Common myeloid progenitor, CD34-positive (primary cell): ENCODE results near the gene GALR2.
A peak's percentile ranks its signal among the peaks of the same experiment; 100 is the strongest.

Source experiments
- CTCF ChIA-PET: fragments of 350-600 bp; sonication (Branson Sonifier 250); formaldehyde crosslinking; loops from one replicate; lab custom pipeline; 2021; ENCODE audit warnings: antibody characterized with exemption; lab: Charles Lee
- POLR2A ChIA-PET: fragments of 350-600 bp; sonication (Branson Sonifier 250); formaldehyde crosslinking; loops from one replicate; lab custom pipeline; 2021; ENCODE audit warnings: antibody characterized with exemption; lab: Charles Lee
- DNase-seq, 3 donors: peaks; one replicate each; pipeline versions ENCODE4 v3.0.0 to v3.0.0-alpha.2; 2013
- H3K27ac ChIP-seq, 2 experiments: 1 replicate in 1 of 2; 2 replicates in 1 of 2; pipeline ENCODE4 v1.7.0; 2013; ENCODE audit warnings: inconsistent platforms in 2 of 2, low read length in 2 of 2, mild to moderate bottlenecking in 2 of 2, low read depth in 1 of 2, moderate library complexity in 1 of 2; ENCODE audit not compliant: severe bottlenecking in 2 of 2, insufficient read depth in 1 of 2, poor library complexity in 1 of 2
- H3K27me3 ChIP-seq, 5 experiments: replicated peaks in 2 of 5; 1 replicate in 3 of 5; 2 replicates in 2 of 5; pipeline versions ENCODE4 v1.6.1 to v1.7.0; 2013; ENCODE audit warnings: low read length in 4 of 5, mild to moderate bottlenecking in 2 of 5, moderate library complexity in 2 of 5, inconsistent platforms in 1 of 5; ENCODE audit not compliant: insufficient read depth in 5 of 5, control insufficient read depth in 4 of 5
- H3K36me3 ChIP-seq, 4 experiments: 1 replicate in 2 of 4; 2 replicates in 2 of 4; pipeline versions ENCODE4 v1.6.1 to v1.7.0; 2013; ENCODE audit warnings: low read length in 3 of 4, control low read depth in 1 of 4, mild to moderate bottlenecking in 1 of 4; ENCODE audit not compliant: control insufficient read depth in 4 of 4, insufficient read depth in 4 of 4
- H3K4me1 ChIP-seq, 4 experiments: 1 replicate in 3 of 4; 2 replicates in 1 of 4; pipeline versions ENCODE4 v1.6.1 to v1.7.1; 2013; ENCODE audit warnings: low read length in 3 of 4, mild to moderate bottlenecking in 3 of 4, control low read depth in 1 of 4, inconsistent platforms in 1 of 4, moderate library complexity in 1 of 4; ENCODE audit not compliant: control insufficient read depth in 4 of 4, insufficient read depth in 4 of 4; ENCODE audit errors: control extremely low read depth in 1 of 4
- H3K4me3 ChIP-seq, 7 experiments: 1 replicate in 4 of 7; 2 replicates in 3 of 7; pipeline versions ENCODE4 v1.5.1 to v1.7.0; 2013; ENCODE audit warnings: mild to moderate bottlenecking in 7 of 7, low read length in 6 of 7, moderate library complexity in 6 of 7, inconsistent platforms in 2 of 7, low read depth in 2 of 7, control low read depth in 1 of 7; ENCODE audit not compliant: insufficient read depth in 4 of 7, control insufficient read depth in 1 of 7; ENCODE audit errors: extremely low read depth in 1 of 7
- H3K9me3 ChIP-seq, 5 experiments: 1 replicate in 4 of 5; 2 replicates in 1 of 5; pipeline versions ENCODE4 v1.6.1 to v1.7.1; 2013; ENCODE audit warnings: low read length in 4 of 5, mild to moderate bottlenecking in 2 of 5, inconsistent platforms in 1 of 5, low read depth in 1 of 5, moderate library complexity in 1 of 5; ENCODE audit not compliant: control insufficient read depth in 4 of 5, insufficient read depth in 2 of 5; ENCODE audit errors: control extremely low read depth in 1 of 5
- WGBS: methylation state at CpG from one replicate; pipeline ENCODE4 v1.1.5; 2013; ENCODE audit not compliant: insufficient coverage; 5-methylcytosine and 5-hydroxymethylcytosine counted together

The GALR2 gene

DNA sequence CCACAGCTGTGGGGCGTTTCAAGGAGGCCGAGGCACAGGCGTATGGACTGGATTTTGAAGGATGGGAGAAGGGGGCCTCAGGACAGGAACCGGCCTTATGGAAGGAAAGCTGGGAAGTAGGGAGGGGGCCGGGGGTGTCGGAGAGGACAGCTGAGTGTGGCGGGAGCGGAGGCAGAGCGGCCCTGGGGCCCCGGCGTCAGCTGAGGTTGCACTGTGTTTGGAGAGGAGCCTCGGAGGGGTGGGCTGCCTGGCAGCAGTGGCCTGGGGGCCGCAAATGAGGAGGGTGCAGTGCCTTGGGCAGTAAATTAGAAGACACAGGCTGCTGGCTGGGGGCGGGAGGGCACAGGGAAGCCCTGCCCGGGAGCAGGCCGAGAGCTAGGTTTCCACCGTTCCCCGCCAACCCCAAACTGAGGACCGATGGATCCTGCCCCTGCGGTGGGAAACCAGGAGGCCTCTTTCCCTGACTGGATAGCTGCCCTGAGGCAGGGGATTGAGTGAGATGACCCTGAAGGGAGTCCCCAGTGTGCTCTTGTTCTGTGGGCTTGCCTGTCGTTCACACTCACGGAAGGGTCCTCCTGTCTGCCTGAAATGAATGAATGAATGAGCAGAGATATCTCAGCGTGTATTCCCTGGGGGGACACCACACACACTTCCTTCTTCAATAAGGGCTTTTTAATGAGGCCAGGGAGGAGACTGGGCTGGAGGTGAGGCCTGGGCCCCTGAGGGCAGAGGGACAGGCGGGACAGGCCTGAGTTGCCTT, 48.0 kb downstream of the GALR2 start:
- H3K9me3 ChIP-seq = no peaks in the 10 kb centered on the region
- H3K27me3 ChIP-seq = no peaks in the 10 kb centered on the region
- no peak overlapping the region for H3K27ac ChIP-seq
- peaks cover 0 to 15% (median 14%) of the 10 kb centered on the region in 4 experiments for H3K4me1 ChIP-seq
- 94% methylated on average over 20 of the region's 24 CpGs for WGBS
- no peak for DNase-seq
- peak overlapping the region in 1 of 7 experiments; percentile 33 for H3K4me3 ChIP-seq
- POLR2A ChIA-PET = interaction anchor here (0.5 kb wide), 1 partner anchor 42 kb away, joined by 5 read pairs; no protein-coding TSS in a partner anchor
- CTCF ChIA-PET = interaction anchor here (0.7 to 11.5 kb wide), 12 partner anchors 9 to 176 kb away, joined by 3 to 110 read pairs (median 4); partner anchors contain the start of gene FOXJ1
- no peaks in the 10 kb centered on the region for H3K36me3 ChIP-seq

DNA sequence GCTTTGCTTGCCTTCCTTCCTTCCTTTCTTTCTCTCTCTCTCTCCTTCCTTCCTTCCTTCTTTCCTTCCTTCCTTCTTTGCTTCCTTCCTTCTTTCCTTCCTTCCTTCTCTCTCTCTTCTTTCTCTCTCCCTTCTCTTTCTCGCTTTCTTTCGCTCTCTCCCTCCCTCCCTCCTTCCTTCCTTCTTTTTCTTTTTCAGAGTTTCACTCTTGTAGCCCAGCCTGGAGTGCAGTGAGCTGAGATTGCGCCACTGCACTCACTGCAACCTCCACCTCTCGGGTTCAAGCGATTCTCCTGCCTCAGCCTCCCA, 48.6 kb downstream of the GALR2 start:
- Histone ChIP-seq H3K4me3 (no peak overlapping the region), H3K4me1 (peaks cover 0 to 15% (median 14%) of the 10 kb centered on the region in 4 experiments), H3K9me3 (no peaks in the 10 kb centered on the region), H3K36me3 (no peaks in the 10 kb centered on the region), H3K27ac (no peak overlapping the region), H3K27me3 (no peaks in the 10 kb centered on the region)
- CTCF ChIA-PET = interaction anchor here (1.3 to 11.5 kb wide), 13 partner anchors 9 to 176 kb away, joined by 3 to 110 read pairs (median 4); partner anchors contain the start of gene FOXJ1
- DNase-seq = no peak
- POLR2A ChIA-PET = no interaction called here
- WGBS = 63% methylated on average over 3 of the region's 5 CpGs

DNA sequence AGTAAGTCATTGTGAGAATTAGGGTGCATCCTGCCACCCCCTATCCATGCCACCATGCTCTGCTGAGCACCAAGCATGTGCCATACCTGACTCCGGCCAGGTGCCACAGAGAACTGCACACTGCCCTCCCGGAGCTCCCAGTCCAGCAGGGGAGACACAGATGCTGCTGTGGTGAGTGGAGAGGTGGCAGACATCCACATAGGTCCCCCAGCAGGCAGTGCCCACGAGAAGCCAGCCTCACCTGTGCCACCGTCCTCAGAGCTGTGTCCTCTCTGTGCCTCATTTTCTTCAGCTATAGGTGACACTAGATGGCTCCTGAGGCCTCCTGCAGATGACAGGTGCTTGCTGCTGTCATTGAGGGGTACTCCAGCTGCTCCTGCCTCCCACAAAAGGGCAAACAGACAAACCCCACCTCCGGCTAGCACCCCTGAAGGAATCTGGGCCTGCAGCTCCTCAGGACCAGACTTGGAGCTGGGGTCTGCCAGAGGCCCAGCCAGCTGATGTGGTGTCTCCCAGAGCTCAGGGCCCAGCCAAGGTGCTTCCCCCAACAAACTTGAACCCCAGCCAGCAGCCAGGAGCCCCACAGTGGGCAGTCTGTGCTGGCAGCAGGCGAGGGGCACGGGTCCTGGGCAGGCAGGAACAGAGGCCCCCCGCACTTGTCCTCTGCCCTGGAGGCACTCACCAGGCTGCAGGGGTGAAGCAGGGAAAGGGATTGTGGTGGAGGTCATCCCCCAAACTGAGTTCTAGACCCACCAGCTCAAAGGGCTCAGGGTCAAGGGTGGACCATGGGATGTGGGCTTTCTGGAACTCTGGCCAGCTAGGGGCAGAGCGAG, 49.4 kb downstream of the GALR2 start:
- POLR2A ChIA-PET = no interaction called here
- DNase-seq = no peak
- Histone ChIP-seq H3K36me3 (no peaks in the 10 kb centered on the region), H3K4me3 (no peak overlapping the region), H3K9me3 (no peaks in the 10 kb centered on the region), H3K27ac (no peak overlapping the region), H3K27me3 (no peaks in the 10 kb centered on the region), H3K4me1 (peaks cover 0 to 15% (median 14%) of the 10 kb centered on the region in 4 experiments)
- CTCF ChIA-PET = interaction anchor here (1.3 to 11.5 kb wide), 11 partner anchors 8 to 175 kb away, joined by 3 to 110 read pairs (median 5); no protein-coding TSS in a partner anchor
- 77% methylated on average over 7 of the region's 9 CpGs for WGBS

DNA sequence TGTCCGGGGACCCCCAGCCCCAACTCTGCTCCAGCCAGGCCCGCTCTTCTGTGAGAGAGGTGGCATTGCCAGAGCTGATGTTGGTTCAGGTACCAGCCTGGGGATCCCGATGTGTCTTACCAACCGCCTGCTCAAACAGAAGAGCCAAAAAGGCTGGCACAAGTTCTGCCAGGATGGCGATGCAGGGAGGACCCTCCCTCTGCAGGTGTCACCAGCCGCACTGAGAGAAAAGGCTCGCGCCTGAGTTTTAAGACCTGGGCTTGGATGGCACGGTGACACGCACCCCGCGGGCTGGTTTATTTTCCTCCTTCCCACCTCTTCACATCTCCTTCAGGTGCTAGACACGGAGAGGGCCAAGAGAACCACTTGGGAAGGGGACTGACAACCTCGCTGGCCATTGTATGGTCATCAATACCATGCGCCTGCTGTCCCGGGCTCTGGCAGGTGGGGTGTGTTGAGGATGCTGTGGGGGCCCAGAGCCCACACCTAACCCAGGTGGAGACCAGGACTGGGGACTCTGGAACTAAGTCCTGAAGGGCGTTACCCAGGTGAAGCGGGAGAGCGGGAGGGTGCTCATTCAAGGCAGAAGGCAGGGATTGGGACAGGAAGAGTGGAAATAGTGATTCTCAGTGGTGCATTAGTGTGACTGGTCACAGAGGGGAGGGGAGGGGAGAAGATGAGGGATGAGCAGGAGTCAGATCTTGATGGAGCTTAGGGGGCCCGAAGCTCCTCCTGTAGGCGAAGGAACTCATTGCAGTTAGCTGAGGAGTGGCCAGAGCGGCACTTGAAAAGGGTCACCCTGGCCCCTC, 50.2 kb downstream of the GALR2 start:
- no peaks in the 10 kb centered on the region for H3K36me3 ChIP-seq
- 98% methylated on average over 17 of the region's 22 CpGs for WGBS
- H3K27ac ChIP-seq = no peak overlapping the region
- POLR2A ChIA-PET = no interaction called here
- no peaks in the 10 kb centered on the region for H3K9me3 ChIP-seq
- DNase-seq = peak in 1 of 3 donors; percentile 36
- no peaks in the 10 kb centered on the region for H3K27me3 ChIP-seq
- no peak overlapping the region for H3K4me3 ChIP-seq
- CTCF ChIA-PET = interaction anchor here (0.6 to 11.5 kb wide), 14 partner anchors 8 to 174 kb away, joined by 3 to 110 read pairs (median 6); no protein-coding TSS in a partner anchor
- H3K4me1 ChIP-seq = peaks cover 0 to 15% (median 14%) of the 10 kb centered on the region in 4 experiments

DNA sequence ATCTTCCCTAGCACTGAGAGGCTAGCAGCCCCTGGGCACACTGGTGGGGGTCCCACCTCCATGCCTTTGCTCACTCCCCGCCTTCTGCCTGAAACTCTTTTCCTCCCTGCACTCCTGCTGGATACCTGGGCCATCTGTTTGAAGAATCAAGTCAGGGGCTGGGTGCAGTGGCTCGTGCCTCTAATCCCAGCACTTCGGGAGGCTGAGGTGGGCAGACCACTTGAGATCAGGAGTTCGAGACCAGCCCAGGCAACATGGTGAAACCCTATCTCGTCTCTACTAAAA, 50.8 kb downstream of the GALR2 start:
- H3K36me3 ChIP-seq = no peaks in the 10 kb centered on the region
- no peak overlapping the region for H3K4me3 ChIP-seq
- POLR2A ChIA-PET = no interaction called here
- no peak for DNase-seq
- H3K4me1 ChIP-seq = peaks cover 0 to 19% (median 17%) of the 10 kb centered on the region in 4 experiments
- no peaks in the 10 kb centered on the region for H3K9me3 ChIP-seq
- H3K27ac ChIP-seq = no peak overlapping the region
- no peaks in the 10 kb centered on the region for H3K27me3 ChIP-seq
- CTCF ChIA-PET = interaction anchor here (0.6 to 11.5 kb wide), 13 partner anchors 7 to 174 kb away, joined by 3 to 110 read pairs (median 4); no protein-coding TSS in a partner anchor
- WGBS = 93% methylated on average over 4 of the region's 5 CpGs

DNA sequence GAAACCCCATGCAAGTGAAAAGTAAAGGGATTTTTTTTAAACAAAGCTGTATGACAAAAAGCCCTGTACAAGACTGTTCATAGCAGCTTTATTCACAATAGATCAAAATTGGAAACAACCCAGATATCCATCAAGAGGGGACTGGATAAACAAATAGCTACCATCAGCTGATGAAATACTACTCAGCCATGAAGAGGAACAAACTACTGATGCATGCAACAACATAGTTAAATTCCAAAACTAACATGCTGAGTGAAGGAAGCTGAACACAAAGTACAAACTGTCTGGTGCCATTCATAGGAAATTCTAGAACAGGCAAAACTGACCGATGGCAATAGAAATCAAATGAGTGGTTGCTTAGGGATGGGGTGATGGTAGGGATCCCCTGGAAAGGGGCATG, 51.3 kb downstream of the GALR2 start:
- H3K4me3 ChIP-seq = no peak overlapping the region
- WGBS = no CpG with 5 or more reads among the region's 1 CpG
- no peaks in the 10 kb centered on the region for H3K27me3 ChIP-seq
- ChIA-PET POLR2A (no interaction called here), CTCF (interaction anchor here (0.9 to 3.4 kb wide), 11 partner anchors 11 to 173 kb away, joined by 3 to 23 read pairs (median 4); no protein-coding TSS in a partner anchor)
- H3K9me3 ChIP-seq = no peaks in the 10 kb centered on the region
- peaks cover 0 to 23% (median 20%) of the 10 kb centered on the region in 4 experiments for H3K4me1 ChIP-seq
- DNase-seq = no peak
- H3K27ac ChIP-seq = no peak overlapping the region
- no peaks in the 10 kb centered on the region for H3K36me3 ChIP-seq
